Neural progenitor cell (in vitro differentiated cells): ENCODE data around the gene CACNA1C. TPM values are rescaled to one million over a fixed set of nuclear protein-coding genes. Genes with fewer than 3 reads are reported as not detected.

Experiments
- DNase-seq: peaks from one replicate; pipeline ENCODE4 v3.0.0-alpha.2; 2016; ENCODE audit warnings: low spot score
- H2AFZ ChIP-seq: fragments of 200-600 bp; sonication (generic); replicated peaks from 2 replicates; pipeline ENCODE4 v1.6.1; 2016; ENCODE audit warnings: antibody characterized with exemption
- H3F3A ChIP-seq: fragments of 200-600 bp; sonication (generic); 2 replicates; pipeline ENCODE4 v1.6.1; 2016; ENCODE audit warnings: antibody characterized with exemption, low read depth
- H3K27ac ChIP-seq: fragments of 200-600 bp; sonication (generic); 2 replicates; pipeline ENCODE4 v1.5.1; 2016; ENCODE audit warnings: mild to moderate bottlenecking
- H3K27me3 ChIP-seq: fragments of 200-600 bp; sonication (generic); 2 replicates; pipeline ENCODE4 v1.6.1; 2016; ENCODE audit warnings: mild to moderate bottlenecking, moderate library complexity
- H3K36me3 ChIP-seq: fragments of 200-600 bp; sonication (generic); 2 replicates; pipeline ENCODE4 v1.5.1; 2016
- H3K4me1 ChIP-seq: fragments of 200-600 bp; sonication (generic); 2 replicates; pipeline ENCODE4 v1.6.1; 2016; ENCODE audit warnings: mixed run types
- H3K4me2 ChIP-seq: fragments of 200-600 bp; sonication (generic); 2 replicates; pipeline ENCODE4 v1.6.1; 2016
- H3K4me3 ChIP-seq: fragments of 200-600 bp; sonication (generic); 2 replicates; pipeline ENCODE4 v1.5.1; 2016
- H3K79me2 ChIP-seq: fragments of 200-600 bp; sonication (generic); 2 replicates; pipeline ENCODE4 v1.6.1; 2016; ENCODE audit warnings: low read depth
- H3K9ac ChIP-seq: fragments of 200-600 bp; sonication (generic); 2 replicates; pipeline ENCODE4 v1.6.1; 2016
- H3K9me3 ChIP-seq: fragments of 200-600 bp; sonication (generic); 2 replicates; pipeline ENCODE4 v1.5.1; 2016; ENCODE audit warnings: low read depth
- H4K20me1 ChIP-seq: fragments of 200-600 bp; sonication (generic); 2 replicates; pipeline ENCODE4 v1.6.1; 2016; ENCODE audit warnings: low read depth
- H3K27ac Mint-ChIP-seq: 3 replicates; pipeline ENCODE4 v1.8.0; 2021; ENCODE audit warnings: mixed read lengths
- H3K27me3 Mint-ChIP-seq: 2 replicates; pipeline ENCODE4 v1.8.0; 2022; ENCODE audit warnings: low read depth, mild to moderate bottlenecking, inconsistent platforms, moderate library complexity, mixed read lengths; ENCODE audit not compliant: insufficient read depth
- H3K36me3 Mint-ChIP-seq: 3 replicates; pipeline ENCODE4 v1.8.0; 2021; ENCODE audit warnings: mixed read lengths
- H3K4me1 Mint-ChIP-seq: 3 replicates; pipeline ENCODE4 v1.8.0; 2021; ENCODE audit warnings: mixed read lengths
- H3K4me3 Mint-ChIP-seq: 3 replicates; pipeline ENCODE4 v1.8.0; 2021; ENCODE audit warnings: mild to moderate bottlenecking, moderate library complexity, mixed read lengths
- H3K9me3 Mint-ChIP-seq: 3 replicates; pipeline ENCODE4 v1.8.0; 2020; ENCODE audit warnings: mixed read lengths
- CTCF ChIP-seq: fragments of 200-600 bp; sonication (generic); IDR thresholded peaks from 2 replicates; pipeline ENCODE4 v1.5.1; 2017; ENCODE audit warnings: antibody characterized with exemption, mild to moderate bottlenecking
- EZH2 ChIP-seq: fragments of 200-600 bp; sonication (generic); IDR thresholded peaks from 2 replicates; pipeline ENCODE4 v1.6.1; 2017; ENCODE audit warnings: antibody characterized with exemption, mild to moderate bottlenecking, moderate library complexity
- EZH2phosphoT487 ChIP-seq: fragments of 200-600 bp; sonication (generic); IDR thresholded peaks from 2 replicates; pipeline ENCODE4 v1.6.1; 2017; ENCODE audit warnings: antibody characterized with exemption
- total RNA-seq: library from RNA; depleted of rRNA; stranded (reverse); fragments of >200 nt; gene quantifications from 2 replicates; pipeline ENCODE4 v1.2.3, GENCODE V29; 2015; ENCODE audit warnings: low replicate concordance

Gene CACNA1C
- total RNA-seq, 1 donor from 2014 or later, result 2.7 TPM

GRCh38 chr12:2413301-2413700 is 360.5 kb downstream of the CACNA1C start:
- H3K4me1 ChIP-seq, result peaks cover 16% of the 10 kb centered on the region
- TF ChIP-seq CTCF (no peak), EZH2 (no peak), EZH2phosphoT487 (no peak)
- no peak overlapping the region for H3K4me3 ChIP-seq
- H3K79me2 ChIP-seq, result no peaks in the 10 kb centered on the region
- no peaks in the 10 kb centered on the region for H4K20me1 ChIP-seq
- DNase-seq, result no peak
- Mint-ChIP-seq H3K27me3 (no peaks in the 10 kb centered on the region), H3K4me1 (peaks cover 18% of the 10 kb centered on the region), H3K4me3 (no peak overlapping the region), H3K9me3 (no peaks in the 10 kb centered on the region), H3K27ac (no peak overlapping the region), H3K36me3 (no peaks in the 10 kb centered on the region)
- H3K9ac ChIP-seq, result no peak overlapping the region
- peaks cover 13% of the 10 kb centered on the region for H3F3A ChIP-seq
- no peaks in the 10 kb centered on the region for H3K9me3 ChIP-seq
- no peaks in the 10 kb centered on the region for H3K27me3 ChIP-seq
- no peaks in the 10 kb centered on the region for H3K36me3 ChIP-seq
- no peak overlapping the region for H3K27ac ChIP-seq
- H2AFZ ChIP-seq, result no peak overlapping the region
- H3K4me2 ChIP-seq, result no peak overlapping the region

- H3K27ac ChIP-seq, result no peak overlapping the region
- no peak overlapping the region for H3K27ac Mint-ChIP-seq
- peaks cover 18% of the 10 kb centered on the region for H3K4me1 Mint-ChIP-seq
- H3K4me2 ChIP-seq, result no peak overlapping the region
- H3K27me3 Mint-ChIP-seq, result no peaks in the 10 kb centered on the region
- H3K9me3 Mint-ChIP-seq, result no peaks in the 10 kb centered on the region
- H4K20me1 ChIP-seq, result no peaks in the 10 kb centered on the region
- H3K4me3 ChIP-seq, result no peak overlapping the region
- no peaks in the 10 kb centered on the region for H3K9me3 ChIP-seq
- no peaks in the 10 kb centered on the region for H3K79me2 ChIP-seq
- H3K4me1 ChIP-seq, result peaks cover 16% of the 10 kb centered on the region
- H3K36me3 ChIP-seq, result no peaks in the 10 kb centered on the region
- TF ChIP-seq CTCF (no peak), EZH2phosphoT487 (no peak), EZH2 (no peak)
- no peaks in the 10 kb centered on the region for H3K36me3 Mint-ChIP-seq
- H3K9ac ChIP-seq, result no peak overlapping the region
- H3K4me3 Mint-ChIP-seq, result no peak overlapping the region
- no peaks in the 10 kb centered on the region for H3K27me3 ChIP-seq
- peaks cover 13% of the 10 kb centered on the region for H3F3A ChIP-seq
- no peak overlapping the region for H2AFZ ChIP-seq
- no peak for DNase-seq
Observed at GRCh38 chr12:2413999-2414792, 361.4 kb downstream of the CACNA1C start.

GRCh38 chr12:2414810-2415567 is 362.2 kb downstream of the CACNA1C start:
- H3K9me3 ChIP-seq, result no peaks in the 10 kb centered on the region
- no peak overlapping the region for H3K27ac ChIP-seq
- peaks cover 18% of the 10 kb centered on the region for H3K4me1 Mint-ChIP-seq
- H3K27me3 ChIP-seq, result no peaks in the 10 kb centered on the region
- H3K36me3 ChIP-seq, result no peaks in the 10 kb centered on the region
- H3K27ac Mint-ChIP-seq, result no peak overlapping the region
- H3K4me2 ChIP-seq, result no peak overlapping the region
- H3K9me3 Mint-ChIP-seq, result no peaks in the 10 kb centered on the region
- no peak overlapping the region for H2AFZ ChIP-seq
- H3K9ac ChIP-seq, result no peak overlapping the region
- no peaks in the 10 kb centered on the region for H3K27me3 Mint-ChIP-seq
- H3K4me3 ChIP-seq, result no peak overlapping the region
- no peak overlapping the region for H3K4me3 Mint-ChIP-seq
- DNase-seq, result no peak
- TF ChIP-seq EZH2 (no peak), EZH2phosphoT487 (no peak), CTCF (no peak)
- no peaks in the 10 kb centered on the region for H3K79me2 ChIP-seq
- H4K20me1 ChIP-seq, result no peaks in the 10 kb centered on the region
- peaks cover 16% of the 10 kb centered on the region for H3K4me1 ChIP-seq
- H3K36me3 Mint-ChIP-seq, result no peaks in the 10 kb centered on the region
- H3F3A ChIP-seq, result peaks cover 13% of the 10 kb centered on the region
